HG03025 (cell line): Measurements from ENCODE around the gene SAGE1.
"Not testable (repeated sequence)": the region's sequence is repeated elsewhere in the genome, so short reads cannot be mapped to it uniquely, and the experiment has no call there.

ENCODE experiments used
- ATAC-seq: cut with Tn5 transposase; IDR thresholded peaks from one replicate; pipeline ENCODE4 v1.9.1; 2021; ENCODE audit warnings: mild to moderate bottlenecking, moderate library complexity; ENCODE audit not compliant: unreplicated experiment, low FRiP score

Gene SAGE1

GRCh38 chrX:135893294-135893817 is at the start of gene SAGE1, which contains the start of gene CT45A10:
Gene SAGE1 (plus strand): TSS chrX:135893716. CDS start chrX:135896243, 2,527 bp downstream.
Gene CT45A10 (minus strand): TSS chrX:135893444. CDS start chrX:135885344, 8,100 bp downstream.
- ATAC-seq: no peak

- ATAC-seq: not testable (repeated sequence)
These were observed 39.1 kb upstream of the SAGE1 start, which contains the start of gene CT45A8 for GRCh38 chrX:135854438-135854837. Gene CT45A8 (minus strand): TSS chrX:135854538. CDS start chrX:135850783, 3,755 bp downstream.

- ATAC-seq: not testable (repeated sequence)
These were observed 21.8 kb upstream of the SAGE1 start, which contains the start of gene CT45A9 for GRCh38 chrX:135871712-135872111. Gene CT45A9 (minus strand): TSS chrX:135871812. CDS start chrX:135868061, 3,751 bp downstream.

GRCh38 chrX:135882741-135883140 is 10.8 kb upstream of the SAGE1 start:
- ATAC-seq: not testable (repeated sequence)

GRCh38 chrX:135888230-135888629 is 5.3 kb upstream of the SAGE1 start:
- not testable (repeated sequence) for ATAC-seq

GRCh38 chrX:135888976-135889375 is 4.5 kb upstream of the SAGE1 start:
- ATAC-seq: not testable (repeated sequence)

GRCh38 chrX:135890087-135890585 is 3.4 kb upstream of the SAGE1 start:
- no peak for ATAC-seq

- no peak for ATAC-seq
These were observed 735 bp upstream of the SAGE1 start for GRCh38 chrX:135892781-135893180.

GRCh38 chrX:135910251-135910650 is 16.7 kb downstream of the SAGE1 start:
- ATAC-seq: no peak

- ATAC-seq: no peak
These were observed 20.9 kb downstream of the SAGE1 start for GRCh38 chrX:135914404-135914803.

GRCh38 chrX:135920516-135920915 is 27.0 kb downstream of the SAGE1 start:
- not testable (repeated sequence) for ATAC-seq

- ATAC-seq: no peak
These were observed 29.8 kb downstream of the SAGE1 start for GRCh38 chrX:135923353-135923752.

GRCh38 chrX:135927897-135928296 is 34.4 kb downstream of the SAGE1 start:
- ATAC-seq: no peak

- no peak for ATAC-seq
These were observed 38.4 kb downstream of the SAGE1 start for GRCh38 chrX:135931644-135932487.

GRCh38 chrX:135944486-135944885 is 51.0 kb downstream of the SAGE1 start:
- ATAC-seq: no peak

- no peak for ATAC-seq
These were observed 57.8 kb downstream of the SAGE1 start for GRCh38 chrX:135951291-135951690.
